GM12878 (cell line): ENCODE results near the gene LIMCH1.

ENCODE experiments used
- BMI1 ChIP-seq: fragments of 450-650 bp; IDR thresholded peaks from 2 replicates; pipeline ENCODE4 v1.6.1; 2016; ENCODE audit warnings: mild to moderate bottlenecking, moderate library complexity, borderline replicate concordance
- EZH2 ChIP-seq: IDR thresholded peaks from 2 replicates; pipeline ENCODE4 v1.6.1; 2012; ENCODE audit warnings: low read depth, mild to moderate bottlenecking, control low read depth, inconsistent platforms, low read length, borderline replicate concordance; ENCODE audit not compliant: control insufficient read depth
- POLR2A ChIP-seq: IDR thresholded peaks from 2 replicates; pipeline ENCODE4 v1.6.1; 2011; ENCODE audit warnings: low read depth, mild to moderate bottlenecking, low read length

DNA sequence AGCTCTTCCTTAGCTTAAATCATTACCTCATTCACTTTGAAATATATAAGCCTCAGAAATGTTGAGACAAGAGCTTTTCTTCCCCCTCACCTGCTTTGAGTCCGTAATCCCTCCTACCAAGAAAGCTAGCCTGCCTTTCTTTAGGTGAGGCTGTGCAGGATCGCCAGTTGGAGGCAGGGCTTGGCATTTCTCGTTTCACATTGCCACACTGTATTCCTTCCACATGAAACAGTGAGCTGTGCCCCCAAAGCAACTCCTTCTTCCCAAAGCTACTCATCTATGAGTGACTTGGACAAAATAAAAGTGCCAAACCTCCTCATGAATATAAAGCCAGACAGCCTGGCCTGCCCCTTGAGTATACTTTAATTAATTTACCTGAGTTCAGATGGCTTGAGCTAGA is 86.8 kb downstream of the LIMCH1 start:
- TF ChIP-seq EZH2 (no peak), POLR2A (no peak), BMI1 (no peak)
